GM12891 (cell line): Measurements from ENCODE around the gene CHAD.

Experiments used
- DNase-seq: peaks from one replicate; pipeline ENCODE4 v3.0.0; 2011; ENCODE audit warnings: low spot score; ENCODE audit not compliant: insufficient read length
- FAIRE-seq: peaks from 2 replicates; lab custom pipeline; 2011; peaks lifted over from hg19 to GRCh38; lab: Jason Lieb, UNC
- PAX5 ChIP-seq: IDR thresholded peaks from 2 replicates; pipeline ENCODE4 v1.6.1; 2011; ENCODE audit warnings: low read length, moderate library complexity, mild to moderate bottlenecking; ENCODE audit not compliant: insufficient read depth, severe bottlenecking
- POLR2A ChIP-seq: IDR thresholded peaks from 2 replicates; pipeline ENCODE4 v1.6.1; 2011; ENCODE audit warnings: low read depth, low read length, control low read depth
- POLR2AphosphoS5 ChIP-seq: IDR thresholded peaks from 2 replicates; pipeline ENCODE4 v1.6.1; 2011; ENCODE audit warnings: low read depth, low read length, control low read depth
- POU2F2 ChIP-seq: IDR thresholded peaks from 2 replicates; pipeline ENCODE4 v1.6.1; 2011; ENCODE audit warnings: low read depth, mild to moderate bottlenecking, control low read depth, low read length, moderate library complexity
- SPI1 ChIP-seq: IDR thresholded peaks from 2 replicates; pipeline ENCODE4 v1.6.1; 2011; ENCODE audit warnings: low read depth, low read length, control low read depth
- TAF1 ChIP-seq: IDR thresholded peaks from 2 replicates; pipeline ENCODE4 v1.6.1; 2011; ENCODE audit warnings: low read depth, low read length, control low read depth

CHAD gene

GRCh38 chr17:50445730-50446325, 22.9 kb downstream of the CHAD start:
- FAIRE-seq, result no peak
- no peak for DNase-seq
- TF ChIP-seq POLR2A, result no peak
- TF ChIP-seq SPI1, result no peak
- TF ChIP-seq POLR2AphosphoS5, result no peak
- no peak for TF ChIP-seq POU2F2
- TF ChIP-seq PAX5, result no peak

DNA sequence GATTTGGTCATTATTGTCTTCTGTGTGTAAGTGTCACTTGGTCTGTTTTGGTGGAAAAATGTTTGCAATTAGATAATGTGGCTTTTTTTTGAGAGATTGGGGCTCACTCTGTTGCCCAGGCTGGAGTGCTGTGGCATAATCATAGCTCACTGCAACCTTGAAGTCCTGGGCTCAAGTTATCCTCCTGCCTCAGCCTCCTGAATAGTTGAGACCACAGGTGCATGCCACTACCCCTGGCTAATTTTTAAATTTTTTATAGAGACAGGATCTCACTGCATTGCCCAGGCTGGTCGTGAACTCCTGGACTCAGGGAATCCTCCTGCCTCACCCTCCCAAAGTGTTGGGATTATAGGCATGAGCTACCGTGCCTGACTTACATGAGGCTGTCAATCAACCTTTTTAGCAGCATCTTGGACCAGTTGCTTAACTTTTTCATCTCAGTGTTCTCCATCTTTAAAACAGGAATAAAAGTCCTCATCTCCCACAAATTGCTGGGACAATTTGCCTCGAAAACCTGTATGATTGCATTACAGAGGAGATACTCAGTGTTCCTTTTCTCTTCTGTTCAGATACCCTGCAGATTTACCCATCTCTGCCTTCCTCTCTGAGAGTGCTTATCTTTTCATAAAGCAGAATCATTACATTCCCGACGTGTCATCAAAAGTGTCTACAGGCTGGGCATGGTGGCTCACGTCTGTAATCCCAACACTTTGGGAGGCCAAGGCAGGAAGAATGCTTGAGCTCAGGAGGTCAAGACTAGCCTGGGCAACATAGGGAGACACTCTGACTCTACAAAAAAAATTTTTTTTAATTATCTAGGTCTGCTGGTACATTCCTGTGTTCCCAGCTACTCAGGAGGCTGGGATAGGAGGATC, 23.6 kb downstream of the CHAD start:
- TF ChIP-seq POU2F2, result no peak
- no peak for FAIRE-seq

DNA sequence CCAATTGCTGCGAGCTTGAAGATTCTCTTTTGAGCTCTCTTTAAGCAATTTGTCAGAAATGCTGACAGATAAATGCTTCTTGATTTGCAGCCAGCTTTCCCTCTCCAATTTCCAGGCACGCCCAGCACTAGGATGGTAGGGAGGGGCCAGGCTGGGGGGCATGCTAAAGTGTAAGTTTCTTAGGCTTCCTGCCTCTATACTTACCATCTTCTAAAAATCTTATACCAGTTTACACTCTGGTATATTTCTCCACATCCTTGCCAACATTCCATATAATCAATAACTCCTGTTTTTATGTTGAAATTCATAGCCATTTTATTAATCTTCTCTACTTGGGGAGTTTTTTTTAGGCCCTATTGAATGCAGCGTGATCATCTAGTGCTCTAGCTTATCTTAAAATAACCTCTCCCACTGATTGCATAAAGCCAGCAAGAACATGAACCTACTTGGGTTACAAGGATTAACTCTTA, 25.1 kb downstream of the CHAD start:
- DNase-seq (no peak), FAIRE-seq (no peak)
- TF ChIP-seq POLR2AphosphoS5, result no peak
- no peak for TF ChIP-seq POLR2A
- TF ChIP-seq SPI1, result no peak
- no peak for TF ChIP-seq TAF1
- no peak for TF ChIP-seq POU2F2
- no peak for TF ChIP-seq PAX5

More for the DNA sequence above, 23.6 kb downstream of the CHAD start:
- no peak for DNase-seq

DNA sequence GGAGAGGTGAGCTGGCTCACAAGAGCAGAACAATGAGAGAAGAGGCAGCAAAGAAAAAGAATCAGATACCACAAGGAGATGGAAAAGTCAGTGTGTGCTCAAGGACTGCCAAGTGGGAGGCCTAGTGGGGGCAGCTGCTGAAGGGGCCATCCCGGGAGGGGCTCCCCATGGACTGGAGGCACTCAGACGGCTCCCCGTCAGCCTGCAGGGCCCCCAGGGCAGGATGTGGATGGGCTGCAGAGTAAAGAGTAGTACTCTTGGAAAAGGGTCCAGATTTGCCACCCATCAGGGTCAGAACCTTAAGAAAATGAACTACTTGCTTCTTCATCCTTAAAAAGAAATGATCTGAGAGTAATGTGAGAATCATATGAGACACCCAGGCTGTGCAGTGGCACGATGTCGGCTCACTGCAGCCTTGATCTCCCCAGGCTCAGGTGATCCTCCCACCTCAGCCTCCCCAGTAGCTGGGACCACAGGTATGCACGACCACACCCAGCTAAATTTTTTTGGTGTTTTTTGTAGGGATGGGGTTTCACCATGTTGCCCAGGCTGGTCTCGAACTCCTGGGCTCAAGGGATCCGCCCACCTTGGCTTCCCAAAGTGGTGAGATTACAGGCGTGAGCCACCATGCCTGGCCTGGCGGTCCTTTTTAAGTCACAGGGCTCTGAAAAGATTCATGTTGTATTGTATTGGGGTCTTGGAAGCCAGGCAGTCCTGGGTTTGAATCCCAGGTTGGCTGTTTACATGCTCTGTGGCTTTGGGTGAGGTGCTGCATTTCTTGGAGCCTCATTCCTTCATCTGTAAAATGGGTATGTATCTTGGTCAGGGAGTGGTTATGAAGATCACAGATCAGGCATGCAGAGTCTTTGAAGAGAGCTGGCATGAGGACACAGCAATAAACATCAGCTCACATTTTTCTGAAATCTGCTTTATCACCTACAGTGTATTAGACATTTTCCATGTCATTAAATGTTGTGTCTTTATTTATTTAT, 27.5 kb downstream of the CHAD start:
- TF ChIP-seq TAF1 (no peak), PAX5 (no peak), SPI1 (no peak), POLR2A (no peak), POU2F2 (no peak), POLR2AphosphoS5 (no peak)
- FAIRE-seq (no peak), DNase-seq (no peak)

GRCh38 chr17:50440172-50440837, 28.4 kb downstream of the CHAD start:
- no peak for DNase-seq
- no peak for TF ChIP-seq SPI1
- no peak for FAIRE-seq

GRCh38 chr17:50439008-50439407, 29.7 kb downstream of the CHAD start:
- no peak for TF ChIP-seq PAX5
- no peak for TF ChIP-seq TAF1
- TF ChIP-seq SPI1, result no peak
- TF ChIP-seq POLR2A, result no peak
- TF ChIP-seq POU2F2, result no peak
- TF ChIP-seq POLR2AphosphoS5, result no peak
- DNase-seq (no peak), FAIRE-seq (no peak)

DNA sequence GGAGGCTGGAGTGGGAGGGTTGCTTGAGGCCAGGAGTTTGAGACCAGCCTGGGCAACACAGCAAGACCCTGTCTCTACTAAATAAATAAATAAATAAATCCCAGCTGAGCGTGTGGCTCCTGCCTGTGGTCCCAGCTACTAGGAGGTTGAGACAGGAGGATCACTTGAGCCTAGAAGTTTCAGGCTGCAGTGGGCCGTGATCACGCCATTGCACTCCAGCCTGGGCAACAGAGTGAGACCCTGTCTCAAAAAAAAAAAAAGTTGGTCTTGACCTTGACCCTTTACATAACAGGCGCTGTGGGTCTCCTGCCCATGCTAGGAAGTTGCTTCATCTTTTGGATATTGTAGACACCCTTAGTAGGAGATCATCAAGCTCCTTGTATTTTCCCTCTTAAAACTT, 31.3 kb downstream of the CHAD start:
- TF ChIP-seq POLR2A, result no peak
- TF ChIP-seq SPI1, result no peak
- no peak for TF ChIP-seq POU2F2
- TF ChIP-seq POLR2AphosphoS5, result no peak
- TF ChIP-seq PAX5, result no peak
- no peak for TF ChIP-seq TAF1
- DNase-seq (no peak), FAIRE-seq (no peak)

DNA sequence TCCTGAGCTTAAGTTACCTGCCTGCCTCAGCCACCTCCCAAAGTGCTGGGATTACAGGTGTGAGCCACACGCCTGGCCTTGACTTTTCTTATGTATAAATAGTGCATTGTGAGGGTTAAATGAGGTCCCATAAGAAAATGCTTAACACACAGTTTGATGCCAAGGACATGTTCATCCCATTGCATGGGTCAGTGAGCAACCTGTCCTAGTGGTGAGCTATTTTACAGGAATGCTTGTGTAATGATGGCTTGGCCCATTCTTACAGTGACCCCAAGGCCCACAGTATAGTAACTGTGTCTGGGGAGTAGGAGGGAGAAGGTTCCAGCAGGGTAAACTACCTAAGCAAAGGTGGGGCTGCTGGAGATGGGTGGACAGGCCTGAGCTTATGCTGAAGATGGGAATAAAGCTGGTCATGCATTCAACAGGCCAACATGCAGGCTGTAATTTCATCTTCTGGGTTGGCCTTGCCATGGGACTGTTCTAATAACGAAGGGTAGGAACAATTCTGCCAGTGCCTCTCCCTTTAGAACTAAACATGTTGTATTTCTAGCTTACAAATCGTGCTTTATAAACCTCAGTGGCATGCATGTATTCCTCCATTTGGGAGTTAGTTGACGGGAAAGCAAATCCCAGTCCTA, 36.4 kb downstream of the CHAD start:
- TF ChIP-seq POU2F2 (no peak), SPI1 (no peak), POLR2AphosphoS5 (no peak), POLR2A (no peak), PAX5 (no peak), TAF1 (no peak)
- DNase-seq (no peak), FAIRE-seq (no peak)
